ENCODE results near the gene CDKN2C.
"Not testable (repeated sequence)": the region's sequence is repeated elsewhere in the genome, so short reads cannot be mapped to it uniquely, and the experiment has no call there.

DNA sequence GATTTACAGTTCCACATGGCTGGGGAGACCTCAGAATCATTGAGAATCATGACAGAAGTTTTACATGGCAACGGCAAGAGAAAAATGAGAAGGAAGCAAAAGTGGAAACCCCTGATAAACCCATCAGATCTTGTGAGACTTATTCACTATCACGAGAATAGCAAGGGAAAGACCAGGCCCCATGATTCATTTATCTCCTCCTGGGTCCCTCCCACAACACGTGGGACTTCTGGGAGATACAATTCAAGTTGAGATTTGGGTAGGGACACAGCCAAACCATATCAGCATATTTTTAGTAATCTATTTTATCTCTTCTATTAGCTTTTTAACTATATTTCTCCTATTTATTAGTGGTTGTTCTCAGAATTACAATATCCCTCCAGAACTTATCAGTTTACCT lies 36.3 kb upstream of the CDKN2C start:
- not testable (repeated sequence) for TF ChIP-seq ZNF501 (tag by site-specific recombination; IDR thresholded peaks at IDR 0.05); ZNF214 (tag by site-specific recombination; IDR thresholded peaks at IDR 0.05; ENCODE audit: borderline replicate concordance); BCL11A (tag by site-specific recombination; IDR thresholded peaks at IDR 0.05; ENCODE audit: low read depth); CTCF (tag by site-specific recombination; IDR thresholded peaks at IDR 0.05); ZNF596 (tag by site-specific recombination; IDR thresholded peaks at IDR 0.05); ZBTB8A (tag by site-specific recombination; IDR thresholded peaks at IDR 0.05); ZBTB48 (tag by site-specific recombination; IDR thresholded peaks at IDR 0.05)

Data from HEK293 (cell line).